Small intestine (tissue), 7 donors: ENCODE results near the gene PPP1R12C. TPM values are rescaled to one million over a fixed set of nuclear protein-coding genes. Genes with fewer than 3 reads are reported as not detected.

Source experiments
- DNase-seq, 2 donors: peaks; one replicate each; pipeline versions ENCODE4 v3.0.0 to v3.0.0-alpha.2; 2013
- FAIRE-seq: peaks from 2 replicates; lab custom pipeline; 2012; peaks lifted over from hg19 to GRCh38; lab: Jason Lieb, UNC
- H3K27ac ChIP-seq, 3 donors: one replicate each; pipeline ENCODE4 v1.5.1; 2013; ENCODE audit warnings: low read length in 2 of 3, mild to moderate bottlenecking in 2 of 3, control low read depth in 1 of 3, inconsistent platforms in 1 of 3, low read depth in 1 of 3, moderate library complexity in 1 of 3
- H3K27me3 ChIP-seq, 3 donors: one replicate each; pipeline ENCODE4 v1.6.1; 2013; ENCODE audit warnings: low read length in 3 of 3, inconsistent platforms in 1 of 3; ENCODE audit not compliant: control insufficient read depth in 3 of 3, insufficient read depth in 3 of 3
- H3K36me3 ChIP-seq, 3 donors: one replicate each; pipeline ENCODE4 v1.6.1; 2013; ENCODE audit warnings: low read length in 3 of 3, inconsistent platforms in 1 of 3, low read depth in 1 of 3, mild to moderate bottlenecking in 1 of 3, moderate library complexity in 1 of 3; ENCODE audit not compliant: control insufficient read depth in 3 of 3, insufficient read depth in 2 of 3
- H3K4me1 ChIP-seq, 3 donors: one replicate each; pipeline ENCODE4 v1.6.1; 2013; ENCODE audit warnings: low read length in 2 of 3, inconsistent platforms in 1 of 3, low read depth in 1 of 3, mild to moderate bottlenecking in 1 of 3, moderate library complexity in 1 of 3; ENCODE audit not compliant: control insufficient read depth in 3 of 3, insufficient read depth in 2 of 3
- H3K4me3 ChIP-seq, 3 donors: one replicate each; pipeline ENCODE4 v1.5.1; 2013; ENCODE audit warnings: low read length in 3 of 3, control low read depth in 1 of 3, inconsistent platforms in 1 of 3, low read depth in 1 of 3, mild to moderate bottlenecking in 1 of 3, moderate library complexity in 1 of 3
- H3K9me3 ChIP-seq, 2 donors: one replicate each; pipeline ENCODE4 v1.6.1; 2013; ENCODE audit warnings: low read depth in 1 of 2, low read length in 1 of 2; ENCODE audit not compliant: control insufficient read depth in 2 of 2, insufficient read depth in 1 of 2
- WGBS, 3 donors: extraction: QIAGEN DNeasy Blood & Tissue Kit; methylation state at CpG; one replicate each; pipeline ENCODE4 v1.1.7; 2013; 5-methylcytosine and 5-hydroxymethylcytosine counted together
- polyA plus RNA-seq, 4 donors: library from polyadenylated mRNA; stranded (reverse) in 3 of 4; unstranded in 1 of 4; fragments of 200-250 nt in 3 of 4; fragments of 120-200 nt in 1 of 4; gene quantifications; one replicate each; pipeline versions ENCODE4 v1.2.1 to v1.2.3, GENCODE V29; 2013
- donor health status: healthy with polysubstance abuse.
- donor health status: control.
- donor health status: control.
- donor health status: Bipolar disorder and iron deficiency.
- donor health status: healthy.

PPP1R12C gene
- polyA plus RNA-seq, 4 donors = 68.3 to 192 (median 132) TPM

DNA sequence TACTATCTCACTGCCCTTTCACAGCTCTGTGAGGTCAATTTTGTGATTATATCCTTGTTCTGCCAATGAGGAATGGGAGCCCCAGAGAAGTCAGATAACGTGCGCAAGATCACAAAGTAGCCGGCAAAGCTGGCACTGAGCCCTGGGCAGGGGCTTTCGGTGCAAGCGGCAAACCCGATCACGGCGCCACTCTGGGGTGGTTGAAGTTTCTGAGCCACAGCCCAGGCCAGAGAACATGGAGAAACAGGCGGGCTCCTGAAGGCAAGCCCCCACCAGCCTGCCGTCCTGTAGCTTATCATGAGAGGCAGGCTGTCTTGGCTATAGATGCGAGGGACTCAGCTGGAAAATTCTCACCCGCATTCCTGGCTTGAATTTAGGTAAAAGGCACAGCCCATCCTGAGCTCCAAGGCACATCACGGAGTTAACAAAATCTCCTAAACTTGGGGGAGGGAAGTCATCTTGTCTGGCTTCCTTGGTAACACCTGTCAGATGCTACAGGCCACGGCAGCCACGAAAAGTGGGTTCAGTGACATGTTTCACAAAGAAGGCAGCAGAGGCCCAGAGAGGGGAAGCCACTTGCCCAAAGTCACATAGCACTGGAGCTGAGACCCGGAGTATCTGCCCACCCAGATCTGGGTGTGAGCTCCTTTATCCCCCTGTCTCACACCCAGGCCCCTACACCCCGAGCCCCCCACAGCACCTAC is 19.1 kb upstream of the PPP1R12C start:
- DNase-seq = no peak
- Histone ChIP-seq H3K4me3 (no peak overlapping the region), H3K9me3 (no peaks in the 10 kb centered on the region), H3K36me3 (no peaks in the 10 kb centered on the region), H3K27ac (no peak overlapping the region), H3K4me1 (no peaks in the 10 kb centered on the region), H3K27me3 (peaks cover 0 to 1% (median 0%) of the 10 kb centered on the region in 3 donors)
- FAIRE-seq = no peak
- WGBS, 3 donors = 29 to 69% (median 41%) methylated on average over 17 of the region's 17 CpGs

DNA sequence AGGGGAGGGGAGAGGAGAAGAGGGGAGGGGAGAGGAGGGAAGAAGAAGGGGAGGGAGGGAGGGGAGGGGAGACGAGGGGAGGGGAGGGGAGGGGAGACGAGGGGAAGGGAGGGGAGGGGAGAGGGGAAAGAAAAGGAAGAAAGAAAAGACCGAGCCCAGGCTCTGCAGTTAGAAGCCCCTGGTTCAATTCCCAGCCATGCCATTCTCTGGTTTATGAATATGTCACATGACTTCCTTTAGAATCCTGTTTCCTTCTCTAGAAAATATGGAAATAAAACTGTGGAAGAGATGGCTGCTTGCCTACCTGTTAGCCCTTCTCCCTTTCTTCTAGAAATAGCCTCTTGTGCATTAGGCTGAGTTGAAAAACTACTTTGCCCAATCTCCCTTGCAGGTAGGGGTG is 17.3 kb upstream of the PPP1R12C start:
- no peaks in the 10 kb centered on the region for H3K36me3 ChIP-seq
- no peak for DNase-seq
- WGBS, 3 donors = 2 to 8% (median 6%) methylated on average over 2 of the region's 3 CpGs
- H3K9me3 ChIP-seq = no peaks in the 10 kb centered on the region
- H3K4me1 ChIP-seq = no peaks in the 10 kb centered on the region
- no peak overlapping the region for H3K4me3 ChIP-seq
- FAIRE-seq = no peak
- peaks cover 0 to 3% (median 0%) of the 10 kb centered on the region in 3 donors for H3K27me3 ChIP-seq
- H3K27ac ChIP-seq = no peak overlapping the region

DNA sequence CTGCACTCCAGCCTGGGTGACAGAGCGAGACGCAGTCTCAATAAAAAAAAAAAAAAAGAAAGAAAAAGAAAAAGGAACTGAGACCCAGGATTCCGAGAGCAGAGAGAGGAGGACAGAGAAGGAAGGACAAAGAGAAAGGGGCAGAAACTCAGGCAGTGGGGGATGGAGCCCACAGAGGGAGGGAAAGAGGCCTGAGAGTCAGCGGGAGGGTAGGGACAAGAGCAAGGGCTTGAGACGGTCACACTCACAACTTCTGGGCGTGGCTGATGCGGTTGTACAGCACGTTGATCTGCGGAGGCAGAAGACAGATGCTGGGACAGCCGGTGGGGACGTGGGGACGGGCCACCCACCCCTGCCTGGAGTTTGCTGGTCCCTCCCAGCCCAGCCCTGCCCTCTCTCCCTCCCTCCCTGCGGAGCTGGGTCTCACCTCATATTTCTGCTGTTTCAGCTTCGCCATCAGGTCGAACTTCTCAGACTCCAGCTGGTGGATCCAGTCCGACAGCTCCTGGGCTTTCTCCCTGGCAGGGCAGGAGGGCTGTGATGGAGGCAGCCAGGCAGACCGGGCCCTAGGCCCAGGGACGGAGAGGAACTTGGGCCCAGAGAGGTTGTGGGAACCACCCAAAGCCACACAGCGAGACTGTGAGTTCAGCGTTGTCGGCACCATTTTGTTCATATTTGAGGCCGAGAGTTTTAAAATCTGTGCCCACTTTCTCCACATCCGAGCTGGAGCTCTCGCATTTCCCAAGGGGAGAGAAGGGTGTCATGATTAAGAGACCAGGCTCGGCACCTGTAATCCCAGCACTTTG is 16.4 kb upstream of the PPP1R12C start:
- WGBS, 3 donors = 40 to 57% (median 43%) methylated on average over 25 of the region's 25 CpGs

DNA sequence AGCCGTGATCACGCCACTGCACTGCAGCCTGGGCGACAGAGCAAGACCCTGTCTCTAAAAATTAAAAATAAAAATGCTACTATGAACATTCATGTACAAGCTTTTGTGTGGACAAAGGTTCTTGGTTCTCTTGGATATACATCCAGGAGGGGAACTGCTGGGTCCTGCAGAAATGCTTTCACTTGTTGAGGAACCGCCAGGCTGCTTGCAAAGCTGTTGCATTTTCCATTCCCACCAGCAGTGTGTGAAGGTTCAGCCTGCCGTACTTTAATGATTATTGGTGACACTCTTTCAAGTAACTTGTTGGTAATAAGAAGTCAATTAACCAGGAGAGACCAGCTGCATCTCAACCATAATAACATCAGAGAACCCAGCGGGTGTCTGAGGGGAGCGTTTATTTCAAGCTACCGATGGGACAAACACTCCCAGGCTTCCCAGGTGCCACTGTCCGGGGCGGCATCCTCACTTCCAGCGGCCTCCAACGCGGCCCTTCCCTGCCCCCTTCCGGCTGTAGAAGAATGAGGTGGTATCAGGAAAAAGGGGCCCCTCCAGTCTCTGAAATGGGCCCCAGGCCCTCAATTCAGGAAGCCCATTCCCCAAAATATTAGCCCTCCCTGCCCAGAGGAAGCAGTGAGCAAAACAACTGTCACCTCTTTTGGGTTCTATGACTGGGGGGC is 15.2 kb upstream of the PPP1R12C start:
- H3K36me3 ChIP-seq = no peaks in the 10 kb centered on the region
- FAIRE-seq (no peak), DNase-seq (no peak)
- H3K9me3 ChIP-seq = no peaks in the 10 kb centered on the region
- H3K4me1 ChIP-seq = no peaks in the 10 kb centered on the region
- 42 to 47% (median 45%) methylated on average over 14 of the region's 14 CpGs for WGBS, 3 donors
- H3K4me3 ChIP-seq = no peak overlapping the region
- H3K27me3 ChIP-seq = peaks cover 0 to 3% (median 0%) of the 10 kb centered on the region in 3 donors
- H3K27ac ChIP-seq = no peak overlapping the region

More for the DNA sequence above, 16.4 kb upstream of the PPP1R12C start:
- Histone ChIP-seq H3K4me1 (no peaks in the 10 kb centered on the region), H3K36me3 (no peaks in the 10 kb centered on the region), H3K4me3 (no peak overlapping the region), H3K9me3 (no peaks in the 10 kb centered on the region), H3K27ac (no peak overlapping the region), H3K27me3 (peaks cover 0 to 3% (median 0%) of the 10 kb centered on the region in 3 donors)
- FAIRE-seq (no peak), DNase-seq (no peak)

DNA sequence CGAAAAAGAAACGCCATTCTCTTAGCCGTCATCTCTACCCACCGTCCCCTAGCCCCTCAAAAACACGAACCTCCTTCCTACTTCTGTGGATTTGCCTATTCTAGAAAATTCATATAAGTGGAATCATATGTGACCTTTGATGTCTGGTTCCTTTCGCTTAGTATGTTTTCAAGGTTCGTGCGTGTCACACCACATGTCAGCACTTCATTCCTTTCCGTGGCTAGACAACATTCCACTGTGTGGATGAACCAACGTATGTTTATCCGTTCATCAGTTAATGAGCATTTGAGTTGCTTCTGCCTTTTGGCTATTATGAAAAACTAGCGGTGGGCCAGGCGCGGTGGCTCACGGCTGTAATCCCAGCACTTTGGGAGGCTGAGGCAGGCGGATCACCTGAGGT is 14.0 kb upstream of the PPP1R12C start:
- WGBS, 3 donors = 83 to 87% (median 86%) methylated on average over 16 of the region's 16 CpGs
- FAIRE-seq = no peak

DNA sequence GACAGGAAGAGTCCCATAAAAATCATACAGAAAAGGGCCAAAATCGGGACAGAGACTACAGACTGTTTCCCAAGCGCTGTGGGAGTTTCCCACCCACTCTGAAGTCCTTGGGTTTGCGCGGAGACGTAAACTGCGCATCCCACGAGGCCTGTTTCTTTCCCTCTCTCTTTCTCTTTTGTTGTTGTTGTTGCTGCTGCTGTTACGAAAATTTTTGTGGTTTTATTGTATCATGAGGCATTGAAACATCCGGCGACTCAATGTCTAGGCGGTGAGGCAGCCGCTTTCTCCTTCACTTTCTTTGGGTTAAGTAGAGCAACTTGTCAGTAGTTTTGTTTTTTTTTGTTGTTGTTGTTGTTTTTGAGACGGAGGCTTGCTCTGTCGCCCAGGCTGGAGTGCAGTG is 1.6 kb upstream of the PPP1R12C start:
- Histone ChIP-seq H3K36me3 (peaks cover 0 to 9% (median 0%) of the 10 kb centered on the region in 3 donors), H3K4me1 (peaks cover 9% of the 10 kb centered on the region in 3 donors), H3K27me3 (peaks cover 0 to 9% (median 2%) of the 10 kb centered on the region in 3 donors), H3K27ac (peak overlapping the region in 1 of 3 donors; percentile 7), H3K4me3 (no peak overlapping the region), H3K9me3 (no peaks in the 10 kb centered on the region)
- no peak for FAIRE-seq
- WGBS, 3 donors = 74 to 80% (median 78%) methylated on average over 14 of the region's 14 CpGs
- no peak for DNase-seq

More for the DNA sequence above, 14.0 kb upstream of the PPP1R12C start:
- H3K4me3 ChIP-seq = no peak overlapping the region
- H3K36me3 ChIP-seq = no peaks in the 10 kb centered on the region
- H3K9me3 ChIP-seq = no peaks in the 10 kb centered on the region
- DNase-seq = no peak
- H3K4me1 ChIP-seq = no peaks in the 10 kb centered on the region
- peaks cover 0 to 3% (median 0%) of the 10 kb centered on the region in 3 donors for H3K27me3 ChIP-seq
- no peak overlapping the region for H3K27ac ChIP-seq

DNA sequence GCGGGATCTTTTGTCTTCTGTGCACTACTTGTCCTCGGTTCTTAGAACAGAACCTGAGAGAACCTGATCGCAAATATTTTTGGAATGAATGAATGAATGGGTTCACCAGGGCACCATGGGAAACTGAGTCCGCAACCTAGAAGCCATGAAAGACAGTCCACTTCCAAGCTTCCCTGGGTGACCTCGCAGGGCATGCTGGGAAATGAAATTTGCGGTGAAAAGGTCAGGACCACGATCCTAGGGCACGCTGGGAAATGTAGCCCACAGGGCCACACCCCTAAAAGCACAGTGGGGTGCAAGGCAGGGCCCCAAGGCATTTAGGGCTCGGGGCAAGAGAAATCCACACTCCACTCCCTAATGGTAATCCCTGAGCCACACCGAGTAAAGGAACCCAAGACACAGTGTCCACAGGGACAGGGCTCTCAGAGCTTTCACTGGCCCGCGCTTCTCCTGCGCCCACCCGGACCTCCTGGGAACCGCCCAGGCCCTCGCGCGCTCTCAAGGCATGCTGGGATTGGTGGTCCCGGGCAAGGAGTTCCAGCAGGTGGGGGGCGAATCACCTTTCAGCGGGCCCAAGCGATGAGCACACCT is 1.1 kb upstream of the PPP1R12C start:
- H3K27ac ChIP-seq = peak overlapping the region; percentile 7 to 74 (median 8)
- H3K4me3 ChIP-seq = peak overlapping the region in 2 of 3 donors; percentile 49 to 73
- H3K36me3 ChIP-seq = peaks cover 0 to 12% (median 0%) of the 10 kb centered on the region in 3 donors
- peaks cover 9 to 15% (median 9%) of the 10 kb centered on the region in 3 donors for H3K4me1 ChIP-seq
- DNase-seq = peak; percentile 56 to 75
- peaks cover 0 to 6% (median 2%) of the 10 kb centered on the region in 3 donors for H3K27me3 ChIP-seq
- H3K9me3 ChIP-seq = no peaks in the 10 kb centered on the region
- 23 to 38% (median 36%) methylated on average over 22 of the region's 22 CpGs for WGBS, 3 donors
- no peak for FAIRE-seq
